Neuronal stem cell (in vitro differentiated cells): ENCODE data around the gene ESYT2.

Source experiments
- DNase-seq: peaks from one replicate; pipeline ENCODE4 v3.0.0-alpha.2; 2013; ENCODE audit warnings: low spot score
- H2AFZ ChIP-seq: one replicate; pipeline ENCODE4 v1.6.1; 2013; ENCODE audit warnings: mild to moderate bottlenecking, low read length, inconsistent platforms
- H2AK5ac ChIP-seq: 2 replicates; pipeline ENCODE4 v1.6.1; 2013; ENCODE audit warnings: low read depth, mild to moderate bottlenecking, inconsistent platforms, low read length, moderate library complexity, mixed read lengths
- H2BK120ac ChIP-seq: 2 replicates; pipeline ENCODE4 v1.6.1; 2013; ENCODE audit warnings: low read depth, mild to moderate bottlenecking, inconsistent platforms, low read length, moderate library complexity, mixed read lengths
- H2BK12ac ChIP-seq: one replicate; pipeline ENCODE4 v1.6.1; 2013; ENCODE audit warnings: low read length, inconsistent platforms
- H2BK15ac ChIP-seq: 2 replicates; pipeline ENCODE4 v1.6.1; 2013; ENCODE audit warnings: mild to moderate bottlenecking, low read length, inconsistent platforms, mixed read lengths
- H2BK5ac ChIP-seq: one replicate; pipeline ENCODE4 v1.6.1; 2013; ENCODE audit warnings: inconsistent platforms, mild to moderate bottlenecking, low read length, moderate library complexity
- H3K14ac ChIP-seq: one replicate; pipeline ENCODE4 v1.6.1; 2013; ENCODE audit warnings: low read length, inconsistent platforms
- H3K18ac ChIP-seq: 2 replicates; pipeline ENCODE4 v1.6.1; 2013; ENCODE audit warnings: low read length, inconsistent platforms
- H3K23ac ChIP-seq: 2 replicates; pipeline ENCODE4 v1.6.1; 2013; ENCODE audit warnings: low read depth, mild to moderate bottlenecking, mixed read lengths, low read length, inconsistent platforms; ENCODE audit not compliant: poor library complexity
- H3K27ac ChIP-seq: replicated peaks from 3 replicates; pipeline ENCODE4 v1.5.1; 2013; ENCODE audit warnings: low read length, inconsistent platforms
- H3K27me3 ChIP-seq, 3 experiments: 2 replicates each; pipeline ENCODE4 v1.6.1; 2013; ENCODE audit warnings: low read length in 3 of 3, mild to moderate bottlenecking in 2 of 3, inconsistent platforms in 1 of 3, low read depth in 1 of 3, mixed read lengths in 1 of 3, moderate library complexity in 1 of 3; ENCODE audit not compliant: control insufficient read depth in 3 of 3, insufficient read depth in 3 of 3
- H3K36me3 ChIP-seq, 2 donors: replicated peaks in 1 of 2; 2 replicates each; pipeline ENCODE4 v1.6.1; 2013; ENCODE audit warnings: low read length in 2 of 2; ENCODE audit not compliant: control insufficient read depth in 2 of 2, insufficient read depth in 2 of 2
- H3K4ac ChIP-seq: 2 replicates; pipeline ENCODE4 v1.6.1; 2013; ENCODE audit warnings: inconsistent platforms, mild to moderate bottlenecking, low read length, moderate library complexity
- H3K4me1 ChIP-seq, 2 donors: 1 replicate in 1 of 2; 2 replicates in 1 of 2; pipeline ENCODE4 v1.6.1; 2013; ENCODE audit warnings: low read length in 2 of 2, low read depth in 1 of 2; ENCODE audit not compliant: control insufficient read depth in 2 of 2, insufficient read depth in 1 of 2
- H3K4me2 ChIP-seq: one replicate; pipeline ENCODE4 v1.6.1; 2013; ENCODE audit warnings: mild to moderate bottlenecking, low read length, inconsistent platforms; ENCODE audit not compliant: insufficient read depth, poor library complexity, severe bottlenecking
- H3K4me3 ChIP-seq, 2 donors: 2 replicates each; pipeline ENCODE4 v1.5.1; 2013; ENCODE audit warnings: low read length in 2 of 2, mild to moderate bottlenecking in 2 of 2, inconsistent platforms in 1 of 2, moderate library complexity in 1 of 2
- H3K79me1 ChIP-seq: one replicate; pipeline ENCODE4 v1.6.1; 2013; ENCODE audit warnings: low read depth, mild to moderate bottlenecking, inconsistent platforms, low read length, moderate library complexity
- H3K9ac ChIP-seq: one replicate; pipeline ENCODE4 v1.6.1; 2013; ENCODE audit warnings: mild to moderate bottlenecking, low read depth, low read length, inconsistent platforms; ENCODE audit not compliant: poor library complexity
- H3K9me3 ChIP-seq, 2 donors: replicated peaks in 1 of 2; 2 replicates each; pipeline versions ENCODE3 to v1.6.1; 2013; ENCODE audit warnings: low read length in 2 of 2, mild to moderate bottlenecking in 2 of 2, inconsistent platforms in 1 of 2, low read depth in 1 of 2, mixed read lengths in 1 of 2, moderate library complexity in 1 of 2; ENCODE audit not compliant: control insufficient read depth in 2 of 2, insufficient read depth in 1 of 2
- H4K8ac ChIP-seq: one replicate; pipeline ENCODE4 v1.6.1; 2013; ENCODE audit warnings: low read depth, mild to moderate bottlenecking, inconsistent platforms, low read length, moderate library complexity
- H4K91ac ChIP-seq: one replicate; pipeline ENCODE4 v1.6.1; 2013; ENCODE audit warnings: low read length, low read depth, mild to moderate bottlenecking, inconsistent platforms; ENCODE audit not compliant: poor library complexity
- WGBS, 2 donors: extraction: QIAGEN DNeasy Blood & Tissue Kit; methylation state at CpG; one replicate each; pipeline ENCODE4 v1.1.7; 2013; ENCODE audit warnings: missing lambda C conversion rate in 2 of 2, mixed read lengths in 1 of 2; ENCODE audit not compliant: insufficient read length in 2 of 2, insufficient replicate concordance in 1 of 2; ENCODE audit errors: extremely low coverage in 2 of 2; 5-methylcytosine and 5-hydroxymethylcytosine counted together

ESYT2 gene

GRCh38 chr7:158791107-158791506, 38.2 kb downstream of the ESYT2 start:
- Histone ChIP-seq H2AFZ (no peak overlapping the region), H3K4me2 (no peak overlapping the region), H3K27me3 (no peaks in the 10 kb centered on the region), H3K23ac (no peak overlapping the region), H3K27ac (no peak overlapping the region), H2BK12ac (no peak overlapping the region), H3K79me1 (no peaks in the 10 kb centered on the region), H3K4ac (no peak overlapping the region), H3K4me1 (peaks cover 2 to 4% of the 10 kb centered on the region in 2 donors), H2BK5ac (no peak overlapping the region), H2BK120ac (no peak overlapping the region), H3K9me3 (peaks cover 0 to 5% of the 10 kb centered on the region in 2 donors), H3K9ac (no peak overlapping the region), H2BK15ac (no peak overlapping the region), H4K91ac (no peak overlapping the region), H4K8ac (no peak overlapping the region), H3K18ac (no peak overlapping the region), H3K36me3 (peaks cover 17 to 56% of the 10 kb centered on the region in 2 donors), H3K4me3 (no peak overlapping the region), H3K14ac (no peak overlapping the region), H2AK5ac (no peak overlapping the region)
- WGBS, 2 donors: no CpG with 5 or more reads among the region's 10 CpGs
- no peak for DNase-seq

GRCh38 chr7:158789842-158790241, 39.5 kb downstream of the ESYT2 start:
- no peak overlapping the region for H2BK15ac ChIP-seq
- no peaks in the 10 kb centered on the region for H3K27me3 ChIP-seq
- H2AK5ac ChIP-seq: no peak overlapping the region
- no peak overlapping the region for H2BK12ac ChIP-seq
- H3K18ac ChIP-seq: no peak overlapping the region
- no peak overlapping the region for H2BK5ac ChIP-seq
- H3K27ac ChIP-seq: no peak overlapping the region
- H3K9me3 ChIP-seq: peaks cover 0 to 5% of the 10 kb centered on the region in 2 donors
- no peak overlapping the region for H2AFZ ChIP-seq
- peaks cover 2 to 4% of the 10 kb centered on the region in 2 donors for H3K4me1 ChIP-seq
- no peak overlapping the region for H2BK120ac ChIP-seq
- WGBS, 2 donors: no CpG with 5 or more reads among the region's 11 CpGs
- no peak overlapping the region for H4K91ac ChIP-seq
- H4K8ac ChIP-seq: no peak overlapping the region
- H3K14ac ChIP-seq: no peak overlapping the region
- no peak overlapping the region for H3K4ac ChIP-seq
- no peaks in the 10 kb centered on the region for H3K79me1 ChIP-seq
- H3K9ac ChIP-seq: no peak overlapping the region
- no peak overlapping the region for H3K4me2 ChIP-seq
- no peak for DNase-seq
- peaks cover 11 to 50% of the 10 kb centered on the region in 2 donors for H3K36me3 ChIP-seq
- H3K23ac ChIP-seq: no peak overlapping the region
- peak overlapping the region in 1 of 2 donors; percentile 40 for H3K4me3 ChIP-seq

- H3K9me3 ChIP-seq: peaks cover 5 to 7% of the 10 kb centered on the region in 2 donors
- no peak overlapping the region for H2BK15ac ChIP-seq
- no peak overlapping the region for H2BK12ac ChIP-seq
- no peak overlapping the region for H3K4ac ChIP-seq
- H3K36me3 ChIP-seq: peaks cover 17 to 55% of the 10 kb centered on the region in 2 donors
- no peak overlapping the region for H2BK5ac ChIP-seq
- peaks cover 2 to 4% of the 10 kb centered on the region in 2 donors for H3K4me1 ChIP-seq
- no peak overlapping the region for H3K4me3 ChIP-seq
- no CpG with 5 or more reads among the region's 6 CpGs for WGBS, 2 donors
- DNase-seq: no peak
- no peak overlapping the region for H2AFZ ChIP-seq
- H3K79me1 ChIP-seq: no peaks in the 10 kb centered on the region
- no peak overlapping the region for H3K18ac ChIP-seq
- H3K23ac ChIP-seq: no peak overlapping the region
- no peak overlapping the region for H2BK120ac ChIP-seq
- no peak overlapping the region for H4K8ac ChIP-seq
- no peaks in the 10 kb centered on the region for H3K27me3 ChIP-seq
- H4K91ac ChIP-seq: no peak overlapping the region
- no peak overlapping the region for H3K4me2 ChIP-seq
- H3K14ac ChIP-seq: no peak overlapping the region
- no peak overlapping the region for H3K27ac ChIP-seq
- H3K9ac ChIP-seq: no peak overlapping the region
- H2AK5ac ChIP-seq: no peak overlapping the region
These were observed 42.4 kb downstream of the ESYT2 start for GRCh38 chr7:158786898-158787297.

GRCh38 chr7:158784270-158784669, 45.0 kb downstream of the ESYT2 start:
- Histone ChIP-seq H3K9ac (no peak overlapping the region), H3K4me1 (no peaks in the 10 kb centered on the region), H3K23ac (no peak overlapping the region), H4K91ac (no peak overlapping the region), H3K4ac (no peak overlapping the region), H2BK12ac (no peak overlapping the region), H2BK15ac (no peak overlapping the region), H3K9me3 (peaks cover 0 to 15% of the 10 kb centered on the region in 2 donors), H3K14ac (no peak overlapping the region), H3K4me3 (no peak overlapping the region), H2AFZ (no peak overlapping the region), H2BK5ac (no peak overlapping the region), H4K8ac (no peak overlapping the region), H3K36me3 (peaks cover 24 to 51% of the 10 kb centered on the region in 2 donors), H3K4me2 (no peak overlapping the region), H3K27ac (no peak overlapping the region), H3K18ac (no peak overlapping the region), H2BK120ac (no peak overlapping the region), H2AK5ac (no peak overlapping the region), H3K79me1 (no peaks in the 10 kb centered on the region), H3K27me3 (no peaks in the 10 kb centered on the region)
- no CpG with 5 or more reads among the region's 7 CpGs for WGBS, 2 donors
- DNase-seq: no peak
